GM12874 (cell line): ENCODE data around the gene FANCD2OS.

Experiments
- CTCF ChIP-seq: IDR thresholded peaks from 2 replicates; pipeline ENCODE4 v1.5.1; 2011; ENCODE audit warnings: low read depth, mild to moderate bottlenecking, control low read depth, low read length, moderate library complexity; ENCODE audit not compliant: insufficient read depth

FANCD2OS gene

GRCh38 chr3:10119376-10119775 is 11.3 kb upstream of the FANCD2OS start:
- TF ChIP-seq CTCF = no peak

- TF ChIP-seq CTCF = no peak
Observed at GRCh38 chr3:10116928-10117327, 8.9 kb upstream of the FANCD2OS start.

GRCh38 chr3:10116138-10116460 is 8.0 kb upstream of the FANCD2OS start:
- TF ChIP-seq CTCF = no peak

GRCh38 chr3:10115326-10116137 is 7.5 kb upstream of the FANCD2OS start, which contains the start of gene BRK1:
BRK1 (plus strand) TSS chr3:10115675; CDS start chr3:10115702, 27 bp downstream.
- TF ChIP-seq CTCF = no peak

GRCh38 chr3:10106919-10107318 is 1.1 kb downstream of the FANCD2OS start:
- no peak for TF ChIP-seq CTCF

- no peak for TF ChIP-seq CTCF
Observed at GRCh38 chr3:10099041-10099440, 9.0 kb downstream of the FANCD2OS start.

- TF ChIP-seq CTCF = no peak
Observed at GRCh38 chr3:10093678-10094077, 14.4 kb downstream of the FANCD2OS start.
